Stimulated activated CD8-positive, alpha-beta memory T cell treated with anti-CD3 and anti-CD28 coated beads, Interleukin-4, amount 100 ng/mL, for 4 hours (primary cell): ENCODE results near the gene PHF13.
"Not testable (repeated sequence)": the region's sequence is repeated elsewhere in the genome, so short reads cannot be mapped to it uniquely, and the experiment has no call there.

ENCODE experiments used
- DNase-seq, 2 donors: peaks; one replicate each; pipeline ENCODE4 v3.0.0-alpha.2; 2020; ENCODE audit warnings: low read depth in 2 of 2, low spot score in 1 of 2

Gene PHF13

GRCh38 chr1:6653436-6654290 lies 40.1 kb downstream of the PHF13 start:
- DNase-seq = no peak

GRCh38 chr1:6657138-6657537 lies 43.6 kb downstream of the PHF13 start:
- no peak for DNase-seq

GRCh38 chr1:6658359-6659060 lies 45.0 kb downstream of the PHF13 start:
- no peak for DNase-seq

- no peak for DNase-seq
Measured at GRCh38 chr1:6660415-6661049, 47.0 kb downstream of the PHF13 start.

GRCh38 chr1:6662468-6662867 lies 48.9 kb downstream of the PHF13 start:
- not testable (repeated sequence) for DNase-seq

GRCh38 chr1:6666696-6667095 lies 53.2 kb downstream of the PHF13 start:
- DNase-seq = no peak

GRCh38 chr1:6667139-6667538 lies 53.6 kb downstream of the PHF13 start:
- DNase-seq = no peak

GRCh38 chr1:6668503-6668902 lies 55.0 kb downstream of the PHF13 start:
- no peak for DNase-seq

- DNase-seq = no peak
Measured at GRCh38 chr1:6672558-6672957, 59.0 kb downstream of the PHF13 start.
